ENCODE data around the gene TCP11. TPM values are rescaled to one million over a fixed set of nuclear protein-coding genes. Genes with fewer than 3 reads are reported as not detected.

TCP11 gene
- total and polyA plus RNA-seq, 2 of the 13 experiments (the other 11 are each of a cell fraction or from before 2014, with no cell fraction given): 0.04 TPM; not detected in 1

DNA sequence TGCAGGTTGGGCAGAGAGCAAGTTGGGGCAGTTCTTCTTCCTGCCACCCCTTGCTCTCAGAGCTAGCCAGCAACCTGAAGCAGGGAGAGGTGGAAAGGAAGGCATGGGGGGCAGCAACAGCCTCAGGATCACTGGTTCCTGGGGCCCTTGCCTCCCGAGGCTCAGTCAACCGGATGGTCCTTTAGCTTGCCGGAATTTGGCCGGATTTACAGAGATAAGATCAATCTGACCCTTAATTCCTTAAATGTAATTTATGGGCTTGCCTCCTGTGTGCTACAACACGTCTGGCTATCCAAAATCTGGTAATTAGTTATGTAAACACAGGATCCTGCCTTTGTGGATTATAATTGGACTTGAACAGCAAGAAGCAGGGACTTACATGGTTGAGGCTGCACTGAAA is 19.5 kb upstream of the TCP11 start (continued):
- TF ChIP-seq, protein P1, sequence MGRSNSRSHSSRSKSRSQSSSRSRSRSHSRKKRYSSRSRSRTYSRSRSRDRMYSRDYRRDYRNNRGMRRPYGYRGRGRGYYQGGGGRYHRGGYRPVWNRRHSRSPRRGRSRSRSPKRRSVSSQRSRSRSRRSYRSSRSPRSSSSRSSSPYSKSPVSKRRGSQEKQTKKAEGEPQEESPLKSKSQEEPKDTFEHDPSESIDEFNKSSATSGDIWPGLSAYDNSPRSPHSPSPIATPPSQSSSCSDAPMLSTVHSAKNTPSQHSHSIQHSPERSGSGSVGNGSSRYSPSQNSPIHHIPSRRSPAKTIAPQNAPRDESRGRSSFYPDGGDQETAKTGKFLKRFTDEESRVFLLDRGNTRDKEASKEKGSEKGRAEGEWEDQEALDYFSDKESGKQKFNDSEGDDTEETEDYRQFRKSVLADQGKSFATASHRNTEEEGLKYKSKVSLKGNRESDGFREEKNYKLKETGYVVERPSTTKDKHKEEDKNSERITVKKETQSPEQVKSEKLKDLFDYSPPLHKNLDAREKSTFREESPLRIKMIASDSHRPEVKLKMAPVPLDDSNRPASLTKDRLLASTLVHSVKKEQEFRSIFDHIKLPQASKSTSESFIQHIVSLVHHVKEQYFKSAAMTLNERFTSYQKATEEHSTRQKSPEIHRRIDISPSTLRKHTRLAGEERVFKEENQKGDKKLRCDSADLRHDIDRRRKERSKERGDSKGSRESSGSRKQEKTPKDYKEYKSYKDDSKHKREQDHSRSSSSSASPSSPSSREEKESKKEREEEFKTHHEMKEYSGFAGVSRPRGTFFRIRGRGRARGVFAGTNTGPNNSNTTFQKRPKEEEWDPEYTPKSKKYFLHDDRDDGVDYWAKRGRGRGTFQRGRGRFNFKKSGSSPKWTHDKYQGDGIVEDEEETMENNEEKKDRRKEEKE (IDR thresholded peaks at IDR 0.05): no peak
- no peak for TF ChIP-seq SCMH1 (CRISPR knock-in tag; IDR thresholded peaks at IDR 0.05; ENCODE audit: borderline replicate concordance)

DNA sequence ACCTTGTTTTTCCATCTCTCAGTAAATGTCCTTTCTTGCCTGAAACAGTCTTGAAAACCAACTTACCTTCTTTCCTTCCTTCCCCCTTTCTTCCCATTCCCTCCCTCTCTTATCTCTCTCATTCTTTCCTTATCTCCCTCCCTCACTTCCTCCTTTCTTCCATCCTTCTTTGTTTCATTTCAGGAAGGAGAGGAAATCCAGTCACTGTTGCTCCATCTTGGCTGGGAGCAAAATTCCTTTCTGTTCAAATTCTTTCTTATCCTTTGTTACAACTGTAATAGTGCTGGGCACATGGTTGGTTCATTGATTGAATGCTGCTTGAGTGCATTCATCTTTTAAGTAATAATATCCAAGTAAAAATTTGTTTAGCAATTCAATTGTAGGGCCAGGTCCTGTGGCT is 17.4 kb upstream of the TCP11 start:
- Histone ChIP-seq H3K4me1 (ENCODE audit: insufficient read depth, low read length) (peaks cover 33% of the 10 kb centered on the region), H3K36me3 (replicated peaks in 1 of 2; ENCODE audit: control insufficient read depth in 1 of 2, insufficient read depth in 2 of 2, low read length in 2 of 2) (no peaks in the 10 kb centered on the region), H3K4me3 (replicated peaks in 1 of 3; ENCODE audit: insufficient read depth in 1 of 3, low read depth in 2 of 3, low read length in 3 of 3) (no peak overlapping the region), H3K9me3 (ENCODE audit: low read length) (no peaks in the 10 kb centered on the region), H3K27ac (ENCODE audit: extremely low read length, insufficient read depth, low read length) (no peak overlapping the region), H3K79me2 (ENCODE audit: insufficient read depth, low read length) (no peaks in the 10 kb centered on the region), H3K4me2 (ENCODE audit: low read depth, low read length) (no peak overlapping the region), H3K9ac (ENCODE audit: insufficient read depth, low read depth, low read length) (no peak overlapping the region), H4K20me1 (ENCODE audit: insufficient read depth, low read length) (no peaks in the 10 kb centered on the region), H3K27me3 (ENCODE audit: control insufficient read depth in 1 of 2, insufficient read depth in 2 of 2, low read length in 2 of 2) (no peaks in the 10 kb centered on the region; a peak in 3 of 5 replicates), H2AFZ (ENCODE audit: low read length) (no peak overlapping the region)
- TF ChIP-seq, protein P2, sequence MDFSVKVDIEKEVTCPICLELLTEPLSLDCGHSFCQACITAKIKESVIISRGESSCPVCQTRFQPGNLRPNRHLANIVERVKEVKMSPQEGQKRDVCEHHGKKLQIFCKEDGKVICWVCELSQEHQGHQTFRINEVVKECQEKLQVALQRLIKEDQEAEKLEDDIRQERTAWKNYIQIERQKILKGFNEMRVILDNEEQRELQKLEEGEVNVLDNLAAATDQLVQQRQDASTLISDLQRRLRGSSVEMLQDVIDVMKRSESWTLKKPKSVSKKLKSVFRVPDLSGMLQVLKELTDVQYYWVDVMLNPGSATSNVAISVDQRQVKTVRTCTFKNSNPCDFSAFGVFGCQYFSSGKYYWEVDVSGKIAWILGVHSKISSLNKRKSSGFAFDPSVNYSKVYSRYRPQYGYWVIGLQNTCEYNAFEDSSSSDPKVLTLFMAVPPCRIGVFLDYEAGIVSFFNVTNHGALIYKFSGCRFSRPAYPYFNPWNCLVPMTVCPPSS (IDR thresholded peaks at IDR 0.05): no peak
- no peak for TF ChIP-seq ZNF567 (CRISPR knock-in tag; IDR thresholded peaks at IDR 0.05; ENCODE audit: borderline replicate concordance)
- TF ChIP-seq ZNF350 (CRISPR knock-in tag; IDR thresholded peaks at IDR 0.05; ENCODE audit: borderline replicate concordance, low read depth): no peak
- no peak for TF ChIP-seq ETV6 (CRISPR knock-in tag; conservative IDR thresholded peaks at IDR 0.05)
- FAIRE-seq: no peak
- CTCF ChIA-PET (ENCODE audit: low intra/inter-chr PET ratio, low total read pairs): no interaction called here
- intact Hi-C loops (cut with micrococcal nuclease; ENCODE audit: unreplicated experiment) (no loop called here), in situ Hi-C loops (cut with HindIII; ENCODE audit: extremely low pct_ligation_motif_present, low pct_unique_long_range_greater_than_20kb) (no loop called here)
- no TSS peak for BruUV-seq (replicated peaks)
- POLR2A ChIA-PET: no interaction called here
- no peak for ATAC-seq
- no peak for DNase-seq (ENCODE audit: low spot score)

Data from HepG2 (cell line).